BLaER1 treated with 17β-estradiol and CSF1 and Interleukin-3, amounts not matched to agents 10 nM and 100 nM (cell line): ENCODE data around the gene ANKS4B.

Experiments
- H3K27ac ChIP-seq, 11 experiments: shearing (Covaris generic); formaldehyde crosslinking; 2 replicates each; pipeline ENCODE4 v1.8.1; 2022
- H3K27me3 ChIP-seq, 11 experiments: shearing (Covaris generic); formaldehyde crosslinking; 2 replicates each; pipeline ENCODE4 v1.8.1; 2022
- H3K36me3 ChIP-seq, 11 experiments: shearing (Covaris generic); formaldehyde crosslinking; 2 replicates each; pipeline ENCODE4 v1.8.1; 2022
- H3K4me1 ChIP-seq, 10 experiments: shearing (Covaris generic); formaldehyde crosslinking; 2 replicates each; pipeline ENCODE4 v1.8.1; 2022
- H3K4me2 ChIP-seq, 11 experiments: shearing (Covaris generic); formaldehyde crosslinking; 2 replicates each; pipeline ENCODE4 v1.8.1; 2022
- H3K4me3 ChIP-seq, 10 experiments: shearing (Covaris generic); formaldehyde crosslinking; 2 replicates each; pipeline ENCODE4 v1.8.1; 2022
- H3K9ac ChIP-seq, 11 experiments: shearing (Covaris generic); formaldehyde crosslinking; 2 replicates each; pipeline ENCODE4 v1.8.1; 2022
- H3K9me3 ChIP-seq, 11 experiments: shearing (Covaris generic); formaldehyde crosslinking; replicated peaks in 1 of 11; 2 replicates each; pipeline ENCODE4 v1.8.1; 2022
- H4K20me1 ChIP-seq, 11 experiments: shearing (Covaris generic); formaldehyde crosslinking; 2 replicates each; pipeline ENCODE4 v1.8.1; 2022
- Cebpa-rat ChIP-seq, 11 experiments: shearing (Covaris generic); IDR thresholded peaks; 2 replicates each; pipeline ENCODE4 v1.8.1; 2022

The ANKS4B gene

GRCh38 chr16:21233521-21234150, at the start of gene ANKS4B:
TSS of gene ANKS4B (plus strand) at chr16:21233699. CDS start at chr16:21233738, 39 bp downstream.
- Histone ChIP-seq H3K4me2 (no peak within 1 kb of the TSS), H3K4me3 (no peak within 1 kb of the TSS)
- TF ChIP-seq Cebpa-rat (IDR thresholded peaks at IDR 0.05), result no peak

GRCh38 chr16:21183995-21184394, 49.5 kb upstream of the ANKS4B start:
- Histone ChIP-seq H3K4me2 (peak overlapping the region in 7 of 11 experiments; percentile 9 to 55 (median 26); a peak in 9 of 22 replicates), H3K9ac (no peak overlapping the region), H4K20me1 (no peaks in the 10 kb centered on the region), H3K36me3 (peaks cover 38 to 60% (median 53%) of the 10 kb centered on the region in 11 experiments), H3K27ac (peak overlapping the region in 6 of 11 experiments; percentile 2 to 52 (median 44); a peak in 4 of 22 replicates), H3K9me3 (peaks cover 76 to 82% (median 79%) of the 10 kb centered on the region in 11 experiments), H3K4me3 (peak overlapping the region in 2 of 10 experiments; percentile 6 to 12; a peak in 1 of 20 replicates), H3K27me3 (no peaks in the 10 kb centered on the region), H3K4me1 (peaks cover 10 to 40% (median 24%) of the 10 kb centered on the region in 10 experiments)
- no peak for TF ChIP-seq Cebpa-rat (IDR thresholded peaks at IDR 0.05)

More at GRCh38 chr16:21233521-21234150, at the start of gene ANKS4B:
- Histone ChIP-seq H3K9me3 (peaks cover 0 to 9% (median 0%) of the 10 kb centered on the region in 11 experiments; a peak in 5 of 22 replicates), H3K9ac (no peak within 1 kb of the TSS), H3K27ac (no peak within 1 kb of the TSS), H4K20me1 (no peaks in the 10 kb centered on the region), H3K4me1 (no peaks in the 10 kb centered on the region), H3K36me3 (no peaks in the 10 kb centered on the region), H3K27me3 (no peaks in the 10 kb centered on the region)

- peaks cover 10 to 42% (median 24%) of the 10 kb centered on the region in 10 experiments for H3K4me1 ChIP-seq
- peaks cover 30 to 51% (median 45%) of the 10 kb centered on the region in 11 experiments for H3K36me3 ChIP-seq
- no peaks in the 10 kb centered on the region for H4K20me1 ChIP-seq
- H3K27ac ChIP-seq, result peak overlapping the region in 9 of 11 experiments; percentile 55 to 80 (median 59); a peak in 18 of 22 replicates
- peak overlapping the region in 2 of 11 experiments; percentile 0 to 51; a peak in 2 of 22 replicates for H3K9ac ChIP-seq
- H3K27me3 ChIP-seq, result no peaks in the 10 kb centered on the region
- 0 out of 22 replicates have a peak, but pooled peaks of 1 of the 11 experiments have one; percentile 6 for TF ChIP-seq Cebpa-rat (IDR thresholded peaks at IDR 0.05)
- H3K4me2 ChIP-seq, result peak overlapping the region in 8 of 11 experiments; percentile 4 to 55 (median 22); a peak in 12 of 22 replicates
- H3K9me3 ChIP-seq, result peaks cover 69 to 75% (median 71%) of the 10 kb centered on the region in 11 experiments
- H3K4me3 ChIP-seq, result peak overlapping the region in 4 of 10 experiments; percentile 9 to 29 (median 19); a peak in 3 of 20 replicates
Observed at GRCh38 chr16:21184834-21185233, 48.7 kb upstream of the ANKS4B start.

DNA sequence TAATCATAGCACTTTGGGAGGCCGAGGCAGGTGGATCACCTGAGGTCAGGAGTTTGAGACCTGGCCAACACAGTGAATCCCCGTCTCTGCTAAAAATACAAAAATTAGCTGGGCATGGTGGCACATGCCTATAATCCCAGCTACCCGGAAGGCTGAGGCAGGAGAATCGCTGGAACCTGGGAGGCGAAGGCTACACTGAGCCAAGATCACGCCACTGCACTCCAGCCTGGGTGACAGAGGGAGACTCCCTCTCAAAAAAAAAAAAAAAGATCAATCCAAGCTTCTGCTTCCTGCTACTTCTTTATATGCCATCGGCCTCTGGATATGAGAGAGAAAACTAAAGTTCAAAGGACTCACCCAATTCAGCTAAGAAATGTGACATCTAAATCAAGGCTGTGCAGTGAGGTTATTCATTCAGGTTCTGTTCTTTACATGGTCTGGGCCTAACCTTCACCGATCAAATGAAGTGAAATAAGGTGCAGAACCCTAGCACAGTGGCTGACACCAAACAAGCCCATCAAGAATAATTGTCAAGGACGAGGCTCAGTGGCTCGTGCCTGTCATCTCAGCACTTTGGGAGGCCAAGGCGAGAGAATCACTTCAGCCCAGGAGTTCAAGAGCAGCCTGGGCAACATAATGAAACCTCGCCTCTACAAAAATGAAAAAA, 47.7 kb upstream of the ANKS4B start:
- Histone ChIP-seq H3K27ac (peak overlapping the region in 9 of 11 experiments; percentile 55 to 80 (median 59); a peak in 17 of 22 replicates), H3K9ac (no peak overlapping the region), H3K4me2 (peak overlapping the region in 4 of 11 experiments; percentile 4 to 55 (median 16); a peak in 5 of 22 replicates), H3K36me3 (peaks cover 20 to 42% (median 35%) of the 10 kb centered on the region in 11 experiments), H4K20me1 (no peaks in the 10 kb centered on the region), H3K27me3 (no peaks in the 10 kb centered on the region), H3K4me3 (peak overlapping the region in 3 of 10 experiments; percentile 16 to 29 (median 22); a peak in 3 of 20 replicates), H3K4me1 (peaks cover 10 to 42% (median 24%) of the 10 kb centered on the region in 10 experiments), H3K9me3 (peaks cover 61 to 74% (median 64%) of the 10 kb centered on the region in 11 experiments)
- TF ChIP-seq Cebpa-rat (IDR thresholded peaks at IDR 0.05), result no peak

DNA sequence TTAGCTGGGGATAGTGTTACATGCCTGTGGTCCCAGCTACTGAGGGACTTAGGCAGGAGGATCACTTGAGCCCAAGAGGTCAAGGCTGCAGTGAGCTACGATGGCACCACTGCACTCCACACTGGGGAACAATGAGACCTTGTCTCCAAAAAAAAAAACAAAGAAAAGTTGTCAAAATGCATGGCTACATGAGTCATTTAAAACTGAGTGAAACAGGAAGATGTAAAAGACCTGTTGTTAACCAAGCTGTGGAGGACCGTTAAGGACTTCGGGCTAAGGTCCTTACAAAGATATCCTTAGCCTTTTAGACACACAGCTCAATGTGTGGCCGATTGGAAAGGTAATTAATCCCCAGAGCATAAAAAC, 47.2 kb upstream of the ANKS4B start:
- TF ChIP-seq Cebpa-rat (IDR thresholded peaks at IDR 0.05), result no peak
- Histone ChIP-seq H3K9ac (no peak overlapping the region), H3K9me3 (peaks cover 56 to 70% (median 62%) of the 10 kb centered on the region in 11 experiments), H3K27me3 (no peaks in the 10 kb centered on the region), H4K20me1 (no peaks in the 10 kb centered on the region), H3K36me3 (peaks cover 15 to 37% (median 30%) of the 10 kb centered on the region in 11 experiments), H3K4me1 (peaks cover 10 to 42% (median 24%) of the 10 kb centered on the region in 10 experiments), H3K4me2 (no peak overlapping the region), H3K27ac (peak overlapping the region in 3 of 11 experiments; percentile 34 to 71 (median 64); a peak in 3 of 22 replicates), H3K4me3 (no peak overlapping the region)

DNA sequence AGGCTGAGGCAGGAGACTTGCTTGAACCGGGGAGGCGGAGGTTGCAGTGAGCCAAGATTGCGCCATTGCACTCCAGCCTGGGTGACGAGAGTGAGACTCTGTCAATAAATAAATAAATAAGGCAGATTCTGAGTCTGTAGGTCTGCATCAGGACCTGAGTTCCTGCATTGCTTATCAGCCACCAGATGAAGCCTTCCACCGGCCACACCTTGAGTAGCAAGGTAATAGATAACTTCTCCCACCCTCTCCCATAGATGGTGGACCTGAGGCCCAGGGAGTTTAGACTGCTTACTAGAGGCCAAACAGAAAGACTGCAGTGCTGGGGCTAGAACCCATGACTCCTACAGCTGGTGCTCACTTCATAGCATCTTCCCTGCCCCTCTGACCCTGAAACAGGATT, 44.2 kb upstream of the ANKS4B start:
- peaks cover 14 to 46% (median 33%) of the 10 kb centered on the region in 10 experiments for H3K4me1 ChIP-seq
- TF ChIP-seq Cebpa-rat (IDR thresholded peaks at IDR 0.05), result no peak
- H3K9ac ChIP-seq, result no peak overlapping the region
- peaks cover 0 to 7% (median under 1%) of the 10 kb centered on the region in 11 experiments; a peak in 4 of 22 replicates for H3K36me3 ChIP-seq
- H3K27ac ChIP-seq, result no peak overlapping the region
- H4K20me1 ChIP-seq, result no peaks in the 10 kb centered on the region
- no peaks in the 10 kb centered on the region for H3K27me3 ChIP-seq
- no peak overlapping the region for H3K4me3 ChIP-seq
- H3K9me3 ChIP-seq, result peaks cover 34 to 49% (median 41%) of the 10 kb centered on the region in 11 experiments
- H3K4me2 ChIP-seq, result peak overlapping the region in 1 of 11 experiments; percentile 77; a peak in 1 of 22 replicates

DNA sequence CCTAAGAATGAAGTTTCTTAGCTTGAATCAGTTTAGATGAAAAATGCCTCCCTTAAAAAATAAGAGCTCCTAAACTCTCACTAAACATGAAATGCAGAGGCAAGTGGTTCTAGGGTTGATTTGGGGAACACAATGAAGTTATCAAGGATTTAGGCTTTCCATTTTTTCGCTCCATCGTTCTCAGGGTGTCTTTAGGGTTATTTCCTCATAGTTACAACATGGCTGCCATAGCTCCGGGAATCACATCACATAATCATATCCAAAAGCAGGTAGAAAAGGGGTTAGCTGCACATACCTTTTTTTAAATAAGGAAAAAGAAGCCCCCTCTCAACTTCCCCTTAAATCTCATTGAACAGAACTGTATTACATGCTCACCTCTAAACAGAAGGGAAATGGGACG, 43.5 kb upstream of the ANKS4B start:
- Histone ChIP-seq H3K36me3 (peaks cover 0 to 6% (median 0%) of the 10 kb centered on the region in 11 experiments; a peak in 2 of 22 replicates), H3K4me1 (peaks cover 21 to 46% (median 33%) of the 10 kb centered on the region in 10 experiments), H3K27ac (no peak overlapping the region), H3K9me3 (peaks cover 27 to 42% (median 34%) of the 10 kb centered on the region in 11 experiments), H4K20me1 (no peaks in the 10 kb centered on the region), H3K9ac (no peak overlapping the region), H3K4me3 (no peak overlapping the region), H3K27me3 (no peaks in the 10 kb centered on the region), H3K4me2 (no peak overlapping the region)
- TF ChIP-seq Cebpa-rat (IDR thresholded peaks at IDR 0.05), result no peak

DNA sequence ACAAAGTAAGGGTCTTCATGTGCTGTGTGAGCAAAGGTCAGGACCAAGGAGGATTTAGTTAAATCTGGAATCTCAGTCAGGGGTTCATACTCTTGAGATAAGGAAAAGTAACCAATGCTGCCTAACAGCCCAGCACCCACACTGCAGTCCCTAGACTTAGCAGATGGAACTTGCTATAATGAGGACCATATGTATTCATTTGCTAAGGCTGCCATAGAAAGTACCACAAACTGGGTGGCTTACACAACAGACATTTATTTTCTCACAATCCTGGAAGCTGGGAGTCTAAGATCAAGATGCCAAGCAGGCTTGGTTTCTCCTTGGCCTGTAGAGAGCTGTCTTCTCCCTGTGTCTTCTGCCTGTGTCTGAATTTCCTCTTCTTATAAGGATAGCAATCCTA, 42.9 kb upstream of the ANKS4B start:
- TF ChIP-seq Cebpa-rat (IDR thresholded peaks at IDR 0.05), result no peak
- H4K20me1 ChIP-seq, result no peaks in the 10 kb centered on the region
- peaks cover 26 to 46% (median 36%) of the 10 kb centered on the region in 10 experiments for H3K4me1 ChIP-seq
- H3K27me3 ChIP-seq, result no peaks in the 10 kb centered on the region
- no peak overlapping the region for H3K27ac ChIP-seq
- no peak overlapping the region for H3K4me3 ChIP-seq
- H3K36me3 ChIP-seq, result peaks cover 0 to 4% (median 0%) of the 10 kb centered on the region in 11 experiments; a peak in 2 of 22 replicates
- no peak overlapping the region for H3K9ac ChIP-seq
- H3K9me3 ChIP-seq, result peaks cover 21 to 36% (median 28%) of the 10 kb centered on the region in 11 experiments
- H3K4me2 ChIP-seq, result no peak overlapping the region
